Activated CD4-positive, CD25-positive, alpha-beta regulatory T cell (primary cell): Measurements from ENCODE around the gene COL20A1.
"Not testable (repeated sequence)": the region's sequence is repeated elsewhere in the genome, so short reads cannot be mapped to it uniquely, and the experiment has no call there.

Experiments
- DNase-seq, 4 experiments: peaks; one replicate each; lab custom pipeline; 2025; lab: John Stamatoyannopoulos, UW

The COL20A1 gene

DNA sequence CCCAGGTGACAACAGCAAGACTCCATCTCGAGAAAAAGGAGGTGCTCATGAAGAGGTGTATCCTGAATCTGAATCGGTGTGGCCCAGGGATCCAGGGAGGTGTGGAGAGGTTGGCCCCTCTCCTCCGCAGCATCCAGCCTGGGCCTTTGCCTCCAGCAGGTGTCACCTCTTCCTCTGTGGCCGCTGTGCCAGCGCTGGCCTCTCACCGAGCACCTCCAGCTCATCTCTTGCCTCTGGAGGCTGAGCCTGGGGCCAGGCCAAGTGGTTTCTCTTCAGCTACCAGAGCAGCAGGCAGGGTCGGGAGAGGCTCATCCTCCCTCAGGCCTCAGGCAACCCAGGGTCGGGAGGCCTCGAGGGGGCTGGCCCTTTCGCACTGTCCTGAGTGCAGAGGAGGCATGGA, 1.2 kb upstream of the COL20A1 start:
- no peak for DNase-seq

DNA sequence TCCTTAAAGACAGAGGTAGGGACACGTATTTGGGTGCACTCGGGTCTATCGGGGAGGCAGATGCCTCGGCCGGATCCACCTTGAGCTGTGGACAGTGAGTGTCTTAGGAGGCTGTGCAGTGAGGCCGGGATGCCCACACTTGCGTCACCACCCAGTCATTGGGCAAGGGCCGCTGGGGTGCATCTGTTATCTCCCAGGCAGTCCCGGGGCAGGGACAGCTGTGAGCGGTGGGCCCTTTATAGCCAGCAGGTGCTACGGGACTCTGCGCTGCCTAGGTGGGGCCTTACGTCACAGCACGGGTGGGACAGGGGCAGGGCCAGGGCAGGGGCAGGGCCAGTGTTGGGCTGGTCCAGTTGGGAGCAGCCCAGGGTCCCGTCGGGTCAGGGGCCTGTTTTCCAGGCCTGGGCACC, 689 bp upstream of the COL20A1 start:
- DNase-seq, result no peak

DNA sequence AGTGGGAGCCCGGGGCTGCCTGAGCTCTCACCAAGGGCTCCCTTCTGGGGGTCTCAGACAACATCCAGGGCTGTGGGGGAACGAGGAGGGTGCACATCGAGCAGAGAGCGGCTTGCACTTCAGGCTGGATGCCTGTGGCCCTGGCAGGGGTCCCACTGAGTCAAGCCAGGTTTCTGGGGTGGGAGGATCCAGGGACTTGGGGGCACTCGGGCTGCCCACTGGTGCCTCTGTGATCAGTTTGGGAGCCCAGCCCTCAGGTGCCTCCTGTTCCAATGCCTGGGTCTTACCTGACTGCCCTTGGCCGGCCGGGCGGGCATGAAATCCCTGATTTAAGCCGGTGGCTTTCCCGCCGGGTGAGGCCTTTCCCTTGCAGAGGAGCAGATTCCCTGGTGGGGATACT, 470 bp downstream of the COL20A1 start:
- DNase-seq, result no peak

DNA sequence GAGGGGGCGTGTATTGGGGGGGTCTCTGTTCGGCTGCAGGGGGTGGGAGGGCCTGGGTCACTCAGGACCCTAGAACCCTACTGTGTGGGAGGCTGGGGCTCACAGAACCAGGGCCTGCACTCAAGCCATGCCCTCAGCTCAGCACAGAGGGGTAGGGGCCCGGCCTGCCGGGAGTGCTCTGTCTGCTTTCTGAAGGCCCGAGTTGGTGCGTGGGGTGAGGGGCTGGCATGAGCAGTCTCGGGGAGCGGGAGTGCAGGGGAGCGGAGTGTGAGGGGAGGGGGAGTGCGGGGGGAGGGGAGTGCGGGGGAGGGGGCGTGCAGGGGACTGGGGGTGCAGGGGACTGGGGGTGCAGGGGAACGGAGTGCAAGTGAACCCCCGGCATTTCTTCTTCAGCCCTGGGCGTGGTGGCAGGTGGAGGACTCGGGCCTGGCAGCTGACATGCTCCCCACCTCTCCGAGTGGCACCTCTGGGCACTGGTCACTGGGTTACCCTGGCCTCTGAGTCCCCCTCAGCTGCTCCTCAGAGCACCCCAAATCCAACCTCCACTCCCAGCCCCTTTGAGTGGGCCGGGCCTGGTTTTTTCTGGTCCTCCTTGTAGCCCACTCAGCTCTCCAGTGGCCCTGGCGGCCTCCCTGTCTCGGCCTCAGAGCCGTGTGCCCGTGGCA, 1.0 kb downstream of the COL20A1 start:
- no peak for DNase-seq

DNA sequence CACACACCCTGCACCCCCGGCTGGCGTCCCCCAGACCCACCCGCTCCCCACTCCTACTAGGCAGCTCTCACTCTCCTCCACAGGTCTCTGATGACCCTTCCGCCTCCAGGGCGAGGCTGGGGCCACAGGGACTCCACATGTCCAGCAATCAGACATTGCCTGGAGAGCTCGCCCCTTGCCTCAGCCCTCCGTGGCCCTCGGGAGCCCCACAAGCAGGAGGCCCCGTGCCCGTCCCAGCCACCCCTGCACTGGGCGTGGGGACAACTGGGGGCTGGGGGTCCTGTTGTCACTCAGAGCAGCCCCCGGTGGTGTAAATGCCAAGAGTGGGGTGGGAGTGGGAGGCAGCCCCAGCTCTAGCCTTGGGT, 1.5 kb downstream of the COL20A1 start:
- no peak for DNase-seq

DNA sequence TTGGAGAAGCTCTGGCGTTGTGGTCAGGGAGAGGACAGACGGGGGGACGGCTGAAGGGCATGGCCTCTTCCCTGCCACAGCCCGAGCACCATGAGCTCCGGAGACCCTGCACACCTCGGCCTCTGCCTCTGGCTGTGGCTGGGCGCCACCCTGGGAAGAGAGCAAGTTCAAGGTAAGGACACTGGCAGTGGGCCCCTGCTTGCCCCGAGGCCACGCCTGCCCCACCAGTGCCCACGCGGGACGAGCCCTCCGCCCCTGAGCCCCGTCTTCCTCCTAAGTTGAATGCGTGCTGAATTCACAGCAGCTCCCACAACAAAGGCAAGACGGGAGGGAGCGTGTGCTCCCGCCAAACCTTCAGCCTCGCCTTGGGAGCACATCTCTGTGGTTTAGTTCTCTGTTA, 2.0 kb downstream of the COL20A1 start:
- no peak for DNase-seq

DNA sequence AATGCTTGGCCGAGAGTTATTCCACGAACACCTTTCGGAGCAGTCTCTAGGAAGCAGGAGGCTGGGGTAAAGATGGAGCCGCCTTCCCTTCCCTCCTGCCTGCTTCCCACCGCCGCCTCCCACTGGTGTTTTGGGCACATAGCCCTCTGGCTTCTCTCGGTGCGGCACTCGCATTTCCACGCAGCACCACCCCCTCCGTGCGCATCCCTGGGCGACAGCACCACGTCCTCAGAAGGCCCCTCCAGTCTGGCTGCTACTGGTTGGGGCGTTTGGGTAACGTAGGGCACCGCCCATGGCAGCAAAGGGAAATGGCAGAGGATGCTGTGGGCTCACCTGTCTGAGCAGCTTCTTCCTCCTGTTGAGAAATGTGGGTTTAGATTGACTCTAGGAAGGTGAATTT, 2.4 kb downstream of the COL20A1 start:
- DNase-seq, result no peak

DNA sequence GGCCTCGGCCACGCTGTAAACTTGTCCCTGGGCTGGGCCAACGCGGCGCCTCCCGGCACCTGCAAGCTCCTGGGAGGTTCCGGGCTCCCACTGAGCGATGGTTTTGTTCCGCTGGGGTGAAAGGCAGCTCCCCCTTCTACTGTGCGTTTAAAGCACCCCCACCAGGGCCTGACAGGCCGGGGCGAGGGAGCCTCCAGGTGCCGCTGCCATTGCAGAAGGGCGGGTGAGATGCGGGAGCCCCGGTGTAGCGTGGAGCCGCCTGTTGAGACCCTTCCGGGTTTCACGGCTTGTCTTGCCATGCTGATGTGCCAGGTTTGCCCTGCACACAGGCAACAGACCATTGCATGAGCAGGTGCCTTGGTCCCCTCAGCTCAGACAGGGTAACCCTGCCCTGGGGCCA, 2.9 kb downstream of the COL20A1 start:
- no peak for DNase-seq

DNA sequence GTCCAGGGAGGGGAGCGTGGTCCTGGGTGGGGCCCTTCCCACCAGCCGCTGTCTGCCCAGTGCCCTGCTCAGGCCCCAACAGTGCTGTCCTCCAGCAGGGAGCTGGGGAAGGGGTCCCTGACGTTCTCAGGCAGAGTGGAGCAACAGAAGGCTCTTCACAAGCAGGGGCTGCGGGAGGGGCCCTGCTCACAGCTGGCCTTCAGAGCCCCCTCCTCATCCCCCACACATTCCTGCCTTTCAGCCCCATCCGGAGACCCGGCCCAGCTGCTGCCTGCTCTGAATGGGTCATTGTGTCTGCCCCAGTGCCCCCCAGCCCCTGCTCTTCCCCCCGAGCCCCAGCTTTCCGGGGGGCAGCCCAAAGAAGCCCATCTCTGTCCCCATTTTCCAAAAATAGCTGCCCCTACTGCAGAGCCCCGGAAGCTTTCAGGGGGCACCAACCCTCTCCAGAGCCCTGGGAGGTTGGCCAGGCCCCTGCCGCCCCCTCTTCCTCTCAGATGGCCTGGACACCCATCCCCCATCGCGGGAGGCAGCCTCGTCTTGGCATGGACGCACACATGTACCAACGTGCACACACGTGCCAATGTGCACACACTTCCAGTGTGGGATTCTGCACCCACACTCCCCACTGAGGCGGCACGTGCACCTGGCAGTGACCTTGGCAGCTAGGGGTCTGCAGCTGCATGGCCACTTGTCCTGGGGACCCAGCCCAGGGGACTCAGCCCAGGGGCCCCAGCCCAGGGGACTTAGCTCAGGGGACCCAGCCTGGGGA, 3.7 kb downstream of the COL20A1 start:
- DNase-seq, result no peak

DNA sequence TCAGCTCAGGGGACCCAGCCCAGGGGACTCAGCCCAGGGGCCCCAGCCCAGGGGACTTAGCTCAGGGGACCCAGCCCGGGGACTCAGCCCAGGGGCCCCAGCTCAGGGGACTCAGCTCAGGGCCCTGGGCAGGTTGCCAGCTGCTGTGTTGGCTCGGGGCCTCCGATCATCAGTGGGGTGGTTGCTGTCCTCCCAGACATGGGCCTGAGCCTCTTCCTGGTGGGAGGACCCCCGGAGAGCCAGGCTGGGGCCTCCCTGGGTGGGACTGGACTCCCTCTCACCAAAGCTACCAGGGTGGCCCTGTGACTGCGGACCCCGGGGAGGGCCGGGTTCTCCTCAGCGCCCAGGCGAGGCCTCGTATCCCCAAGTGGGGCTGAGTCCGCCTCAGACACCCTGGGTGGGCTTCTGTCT, 4.4 kb downstream of the COL20A1 start:
- no peak for DNase-seq

DNA sequence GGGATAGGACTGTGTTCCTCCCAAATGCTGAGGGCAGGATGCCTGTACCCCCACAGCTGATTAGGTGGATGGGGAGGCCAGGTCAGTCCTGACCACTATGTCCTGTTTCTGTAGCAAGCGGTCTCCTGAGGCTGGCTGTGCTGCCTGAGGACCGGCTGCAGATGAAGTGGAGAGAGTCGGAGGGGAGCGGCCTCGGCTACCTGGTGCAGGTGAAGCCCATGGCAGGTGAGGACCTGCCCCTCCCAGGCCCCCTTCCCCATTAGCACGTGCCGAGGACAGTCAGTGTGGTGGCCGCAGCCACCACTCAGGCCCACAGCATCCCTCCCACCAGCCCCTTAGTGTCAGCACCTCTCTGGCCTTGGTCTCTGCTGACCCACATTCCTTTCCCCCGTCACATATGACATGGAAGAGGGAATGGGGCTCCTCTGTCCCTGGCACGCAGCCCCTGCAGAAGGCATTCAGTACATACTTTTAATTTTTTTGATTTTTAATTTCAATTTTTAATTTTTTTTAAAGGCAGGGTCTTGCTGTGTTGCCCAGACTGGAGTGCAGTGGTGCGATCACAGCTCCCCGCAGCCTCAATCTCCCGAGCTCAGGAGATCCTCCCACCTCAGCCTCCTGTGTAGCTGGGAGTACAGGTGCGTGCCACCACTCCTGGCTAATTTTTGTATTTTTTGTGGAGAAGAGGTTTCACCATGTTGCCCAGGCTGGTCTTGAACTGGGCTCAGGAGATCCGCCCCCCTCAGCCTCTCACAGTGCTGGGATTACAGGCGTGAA, 5.0 kb downstream of the COL20A1 start:
- DNase-seq, result no peak

DNA sequence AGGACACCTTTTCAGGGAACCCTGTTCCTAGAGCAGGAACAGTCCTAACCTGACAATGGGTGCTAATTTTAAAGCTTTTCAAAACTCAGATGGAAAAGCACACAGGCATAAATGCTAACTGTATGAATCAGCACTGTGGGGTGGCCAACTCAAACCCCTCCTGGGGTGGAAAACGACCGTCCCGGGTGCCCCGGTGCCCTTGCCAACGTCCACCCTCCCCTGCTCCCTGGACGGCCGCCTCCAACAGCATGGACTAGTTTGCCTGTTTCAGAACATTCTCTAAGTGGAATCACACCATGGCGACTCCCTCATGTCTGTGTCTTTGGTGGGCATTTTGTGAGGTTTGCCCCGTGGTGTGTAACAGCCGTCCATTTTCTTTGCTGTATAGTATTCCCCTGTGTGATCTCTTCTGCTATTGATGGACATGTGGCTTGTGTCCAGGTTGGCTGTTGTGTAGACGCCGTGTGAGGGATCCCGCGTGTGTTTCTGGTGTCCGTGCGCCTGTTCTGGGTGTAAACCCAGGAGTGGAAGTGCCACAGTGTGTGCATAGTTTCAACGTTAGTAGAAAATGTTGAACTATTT, 5.8 kb downstream of the COL20A1 start:
- no peak for DNase-seq

DNA sequence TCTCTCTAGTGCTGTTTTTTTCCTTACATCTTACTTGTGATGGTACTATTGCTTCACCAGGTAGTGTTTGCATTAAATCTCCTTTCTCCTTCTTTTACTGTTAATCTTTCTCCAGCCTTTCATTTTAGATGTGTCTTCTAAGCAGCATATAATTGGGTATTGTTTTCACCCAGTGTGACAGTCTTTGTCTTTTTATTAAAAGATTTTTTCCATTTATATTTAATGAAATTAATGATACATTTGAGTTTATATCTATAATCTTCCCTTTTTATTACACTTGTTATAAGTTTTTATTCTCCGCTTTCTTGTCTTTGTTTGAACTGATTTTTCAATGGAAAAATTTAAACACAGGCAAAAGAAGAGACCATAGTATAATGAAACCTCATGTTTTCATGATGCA, 8.7 kb downstream of the COL20A1 start:
- no peak for DNase-seq

DNA sequence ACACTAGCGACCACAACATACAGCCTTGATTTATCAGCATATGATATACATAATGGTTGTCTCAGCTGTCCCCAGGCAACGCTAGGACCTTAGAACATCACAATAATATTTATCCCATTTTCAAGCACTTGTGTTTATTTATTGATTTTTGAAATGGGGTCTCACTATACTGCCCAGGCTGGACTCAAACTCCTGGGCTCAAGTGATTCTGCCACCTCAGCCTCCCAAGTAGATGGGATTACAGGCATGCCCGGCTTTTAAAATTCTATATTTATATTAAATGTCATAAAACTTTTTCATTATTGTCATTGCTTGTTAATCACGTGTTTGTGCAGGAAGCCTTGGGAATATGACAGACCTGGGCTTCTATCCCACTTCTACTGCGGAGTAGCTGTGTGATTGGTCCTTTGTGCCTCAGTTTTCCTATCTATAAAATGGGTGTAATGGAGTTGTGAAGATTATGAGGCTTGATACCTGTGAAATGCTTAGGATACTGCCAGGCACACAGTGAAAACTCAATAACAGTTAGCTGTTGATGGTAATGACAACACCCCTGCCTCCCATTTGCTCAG, 10.2 kb downstream of the COL20A1 start:
- no peak for DNase-seq

DNA sequence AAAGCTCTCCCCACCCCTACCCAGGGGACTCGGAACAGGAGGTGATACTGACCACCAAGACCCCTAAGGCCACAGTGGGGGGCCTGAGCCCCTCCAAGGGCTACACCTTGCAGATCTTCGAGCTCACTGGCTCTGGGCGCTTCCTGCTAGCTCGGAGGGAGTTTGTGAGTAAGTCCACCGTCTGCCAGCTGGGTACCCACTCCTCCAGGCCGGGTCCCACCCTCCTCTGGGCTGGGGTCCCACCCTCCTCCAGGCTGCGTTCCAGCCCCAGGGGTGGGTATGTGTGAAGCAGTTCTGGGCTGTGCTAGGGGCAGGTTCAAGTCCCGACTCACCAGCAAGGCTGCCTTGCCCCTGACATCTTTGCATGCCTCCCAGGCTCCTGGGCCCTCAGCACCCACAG, 12.4 kb downstream of the COL20A1 start:
- DNase-seq, result no peak

DNA sequence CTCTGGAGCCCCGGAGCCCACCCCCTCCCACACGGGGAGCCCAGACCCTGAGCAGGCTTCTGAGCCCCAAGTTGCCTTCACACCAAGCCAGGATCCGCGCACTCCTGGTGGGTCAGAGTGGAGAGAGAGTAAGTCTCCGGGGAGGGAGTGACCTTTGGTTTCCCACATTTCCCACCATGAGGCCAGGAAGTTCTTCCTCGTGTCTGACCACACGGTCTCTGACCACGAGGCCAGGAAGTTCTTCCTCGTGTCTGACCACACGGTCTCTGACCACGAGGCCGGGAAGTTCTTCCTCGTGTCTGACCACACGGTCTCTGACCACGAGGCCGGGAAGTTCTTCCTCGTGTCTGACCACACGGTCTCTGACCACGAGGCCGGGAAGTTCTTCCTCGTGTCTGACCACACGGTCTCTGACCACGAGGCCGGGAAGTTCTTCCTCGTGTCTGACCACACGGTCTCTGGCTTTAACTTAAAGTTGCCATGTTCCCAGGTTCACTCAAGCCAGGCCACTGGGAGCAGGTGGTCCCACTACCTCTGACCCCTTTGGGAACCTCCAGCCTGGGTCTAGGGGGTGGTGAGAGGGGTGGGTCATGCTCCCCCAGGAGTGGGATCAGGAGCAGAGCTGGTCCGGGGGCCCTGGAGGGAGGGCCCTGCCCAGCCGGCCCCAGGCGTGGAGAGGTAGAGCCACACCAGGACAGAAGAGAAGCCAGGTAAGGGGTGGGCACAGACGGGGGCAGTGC, 13.1 kb downstream of the COL20A1 start:
- not testable (repeated sequence) for DNase-seq

DNA sequence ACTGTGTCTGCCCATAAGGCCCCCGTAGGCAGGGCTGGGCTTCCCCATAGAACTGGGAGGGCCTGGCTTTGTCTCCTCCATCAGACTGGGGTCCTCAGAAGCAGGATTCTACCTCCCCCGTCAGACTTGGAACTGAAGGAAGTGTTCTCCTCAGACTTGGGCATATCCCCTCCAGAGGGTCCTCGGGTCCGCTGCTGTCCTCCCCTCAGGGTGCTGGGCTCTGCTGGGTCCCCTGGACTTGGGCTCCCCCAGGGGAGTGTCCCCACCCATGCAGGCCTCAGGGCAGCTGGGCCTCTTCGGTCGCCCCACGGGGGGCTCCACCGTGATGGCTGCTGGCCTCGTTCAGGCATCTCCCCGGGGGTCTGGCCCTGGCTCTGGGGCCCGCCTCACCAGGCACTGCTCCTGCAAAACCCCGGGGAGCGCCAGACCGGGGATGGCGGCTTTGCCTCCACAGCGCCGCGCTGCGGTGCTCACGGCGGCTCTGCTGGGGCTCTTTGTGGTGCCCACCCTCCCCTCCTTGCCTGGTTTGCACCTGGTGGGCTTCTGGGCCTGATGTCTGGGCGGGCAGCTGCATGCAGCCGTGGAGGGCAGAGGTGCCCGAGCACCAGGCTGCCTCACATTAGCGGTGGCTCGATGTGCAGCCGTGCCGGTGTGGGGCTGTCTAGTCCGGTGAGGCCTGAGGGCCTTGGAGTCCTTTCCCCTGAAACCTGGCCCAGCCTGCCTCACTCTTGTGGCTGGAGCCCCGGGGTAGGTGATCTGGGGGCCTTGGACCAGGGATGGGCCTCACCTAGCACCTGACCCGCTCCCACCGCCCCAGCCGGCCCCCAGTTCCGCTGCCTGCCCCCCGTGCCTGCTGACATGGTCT, 13.9 kb downstream of the COL20A1 start:
- DNase-seq, result no peak

DNA sequence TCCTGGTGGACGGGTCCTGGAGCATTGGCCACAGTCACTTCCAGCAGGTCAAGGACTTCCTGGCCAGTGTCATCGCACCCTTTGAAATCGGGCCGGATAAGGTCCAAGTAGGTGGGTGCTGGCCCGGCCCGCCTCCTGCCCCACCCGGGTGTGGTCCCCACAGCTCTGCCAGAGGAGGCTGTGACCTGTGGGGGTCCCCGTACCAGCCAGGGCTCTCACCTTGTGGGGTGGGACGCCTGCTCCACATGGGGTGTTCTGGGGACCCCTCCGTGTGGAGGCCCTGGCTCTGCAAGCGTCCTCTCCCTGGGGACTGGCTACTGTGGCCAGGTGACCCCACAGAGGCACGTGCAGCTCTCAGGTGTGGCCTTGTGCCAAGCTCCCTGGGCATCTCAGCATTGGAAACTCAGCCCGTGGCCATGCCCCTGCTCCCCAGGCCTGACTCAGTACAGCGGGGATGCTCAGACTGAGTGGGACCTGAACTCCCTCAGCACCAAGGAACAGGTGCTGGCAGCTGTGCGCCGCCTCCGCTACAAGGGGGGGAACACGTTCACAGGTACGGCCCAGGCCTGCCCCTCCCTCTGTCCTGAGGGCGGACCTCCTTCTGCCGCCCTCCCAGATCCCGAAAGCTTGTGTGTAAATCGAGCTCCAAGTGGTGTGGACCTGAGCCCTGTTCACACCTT, 14.7 kb downstream of the COL20A1 start:
- no peak for DNase-seq

DNA sequence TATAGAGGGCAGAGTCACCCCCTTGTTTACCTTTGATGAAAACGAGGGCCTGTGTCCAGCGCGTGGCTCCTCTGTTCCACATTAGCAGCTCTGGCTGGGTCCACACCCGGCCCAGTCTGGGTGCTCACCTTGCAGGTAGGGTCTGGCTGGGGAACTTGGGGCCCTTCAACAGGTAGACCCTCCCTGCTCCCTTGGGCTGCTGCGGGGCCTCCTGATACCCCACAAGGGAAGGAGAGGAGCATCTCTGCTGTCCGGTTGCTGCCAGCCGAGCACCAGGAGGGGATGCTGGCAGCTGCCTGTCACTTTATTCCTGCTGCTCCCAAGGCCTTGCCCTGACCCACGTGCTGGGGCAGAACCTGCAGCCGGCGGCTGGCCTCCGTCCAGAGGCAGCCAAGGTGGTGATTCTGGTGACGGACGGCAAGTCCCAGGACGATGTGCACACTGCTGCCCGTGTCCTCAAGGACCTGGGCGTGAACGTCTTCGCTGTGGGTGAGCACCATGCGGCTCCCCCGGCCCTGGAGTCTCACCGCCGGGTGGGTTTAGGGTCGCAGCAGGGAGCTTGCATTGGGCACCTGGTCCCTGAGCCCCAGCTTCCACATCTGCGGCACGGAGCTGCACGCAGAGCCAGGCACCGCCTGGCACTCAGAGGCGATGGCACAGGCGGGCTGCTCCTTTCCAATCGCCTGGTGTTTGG, 15.4 kb downstream of the COL20A1 start:
- no peak for DNase-seq
